Measurements from ENCODE around the gene PGLYRP3.

The PGLYRP3 gene

DNA sequence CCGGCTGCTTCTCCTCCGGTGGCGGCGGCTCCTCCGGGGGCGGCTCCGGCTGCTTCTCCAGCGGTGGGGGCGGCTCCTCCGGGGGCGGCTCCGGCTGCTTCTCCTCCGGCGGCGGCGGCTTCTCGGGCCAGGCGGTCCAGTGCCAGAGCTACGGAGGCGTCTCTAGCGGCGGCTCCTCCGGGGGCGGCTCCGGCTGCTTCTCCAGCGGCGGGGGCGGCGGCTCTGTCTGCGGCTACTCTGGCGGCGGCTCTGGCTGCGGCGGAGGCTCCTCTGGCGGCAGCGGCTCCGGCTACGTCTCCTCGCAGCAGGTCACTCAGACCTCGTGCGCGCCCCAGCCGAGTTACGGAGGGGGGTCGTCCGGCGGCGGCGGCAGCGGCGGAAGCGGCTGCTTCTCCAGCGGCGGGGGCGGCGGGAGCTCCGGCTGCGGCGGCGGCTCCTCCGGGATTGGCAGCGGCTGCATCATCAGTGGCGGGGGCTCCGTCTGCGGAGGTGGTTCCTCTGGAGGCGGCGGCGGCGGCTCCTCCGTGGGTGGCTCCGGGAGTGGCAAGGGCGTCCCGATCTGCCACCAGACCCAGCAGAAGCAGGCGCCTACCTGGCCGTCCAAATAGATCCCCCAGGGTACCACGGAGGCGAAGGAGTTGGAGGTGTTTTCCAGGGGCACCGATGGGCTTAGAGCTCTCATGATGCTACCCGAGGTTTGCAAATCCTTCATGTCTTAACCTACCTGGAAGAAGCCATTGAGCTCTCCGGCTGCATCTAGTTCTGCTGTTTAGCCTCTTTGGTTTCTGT lies 51.3 kb downstream of the PGLYRP3 start:
- Mint-ChIP-seq H3K36me3 (no peaks in the 10 kb centered on the region), H3K27me3 (peaks cover 49% of the 10 kb centered on the region), H3K27ac (no peak overlapping the region), H3K9me3 (no peaks in the 10 kb centered on the region), H3K4me1 (peaks cover 27% of the 10 kb centered on the region), H3K4me3 (peak overlapping the region; percentile 82)

DNA sequence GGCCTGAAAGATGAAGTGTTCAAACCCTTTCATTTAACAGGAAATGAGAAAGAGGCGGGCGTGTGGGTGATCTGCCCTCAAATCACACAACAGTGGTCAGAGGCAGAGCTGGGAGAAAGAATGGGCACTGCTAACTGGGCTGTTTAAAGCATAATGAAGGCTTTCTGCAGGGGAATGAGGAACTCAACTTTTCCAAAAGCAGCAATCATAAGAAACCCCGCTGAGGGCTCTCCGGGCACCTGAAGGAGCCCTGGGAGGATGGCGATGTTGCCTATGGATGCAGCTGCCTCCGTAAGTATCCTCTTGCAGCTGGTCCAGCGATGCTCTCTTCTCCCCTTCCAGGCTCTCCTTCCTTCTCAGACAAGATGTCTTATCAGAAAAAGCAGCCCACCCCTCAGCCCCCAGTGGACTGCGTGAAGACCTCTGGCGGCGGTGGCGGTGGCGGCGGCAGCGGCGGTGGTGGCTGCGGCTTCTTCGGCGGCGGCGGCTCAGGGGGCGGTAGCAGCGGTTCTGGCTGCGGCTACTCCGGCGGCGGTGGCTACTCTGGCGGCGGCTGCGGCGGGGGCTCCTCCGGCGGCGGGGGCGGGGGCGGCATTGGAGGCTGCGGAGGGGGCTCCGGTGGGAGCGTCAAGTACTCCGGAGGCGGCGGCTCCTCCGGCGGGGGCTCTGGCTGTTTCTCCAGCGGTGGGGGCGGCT lies 52.0 kb downstream of the PGLYRP3 start:
- peaks cover 44% of the 10 kb centered on the region for H3K27me3 Mint-ChIP-seq
- H3K36me3 Mint-ChIP-seq: no peaks in the 10 kb centered on the region
- no peak overlapping the region for H3K27ac Mint-ChIP-seq
- peaks cover 27% of the 10 kb centered on the region for H3K4me1 Mint-ChIP-seq
- no peaks in the 10 kb centered on the region for H3K9me3 Mint-ChIP-seq
- H3K4me3 Mint-ChIP-seq: peak overlapping the region; percentile 83

DNA sequence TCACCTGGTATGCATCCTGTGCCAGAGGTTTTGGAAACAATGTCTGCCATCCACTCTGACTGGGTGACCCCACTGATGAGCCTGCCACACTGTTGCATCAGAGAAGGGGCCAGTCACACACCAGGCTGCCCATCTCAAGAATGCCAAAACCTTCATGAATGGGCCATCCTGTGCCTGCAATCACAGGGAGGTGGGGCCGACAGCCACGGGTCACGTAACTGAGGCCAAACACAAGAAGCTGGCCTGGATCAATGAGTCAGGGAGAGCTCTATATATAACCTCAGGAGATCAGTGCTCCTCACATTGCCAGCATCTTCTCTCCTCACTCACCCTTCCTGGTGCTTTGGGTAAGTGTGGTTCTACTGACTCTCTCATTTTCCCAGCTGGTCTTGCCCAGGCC lies 53.4 kb downstream of the PGLYRP3 start, which contains the start of gene LORICRIN:
Gene LORICRIN (plus strand): TSS at position 301 of the 400 bp plus-strand sequence. CDS start 1,263 bp downstream, outside the sequence.
- H3K9me3 Mint-ChIP-seq: no peaks in the 10 kb centered on the region
- peak within 1 kb of the TSS; percentile 83 for H3K4me3 Mint-ChIP-seq
- H3K27me3 Mint-ChIP-seq: peaks cover 36% of the 10 kb centered on the region
- no peaks in the 10 kb centered on the region for H3K36me3 Mint-ChIP-seq
- no peak within 1 kb of the TSS for H3K27ac Mint-ChIP-seq
- peaks cover 27% of the 10 kb centered on the region for H3K4me1 Mint-ChIP-seq

DNA sequence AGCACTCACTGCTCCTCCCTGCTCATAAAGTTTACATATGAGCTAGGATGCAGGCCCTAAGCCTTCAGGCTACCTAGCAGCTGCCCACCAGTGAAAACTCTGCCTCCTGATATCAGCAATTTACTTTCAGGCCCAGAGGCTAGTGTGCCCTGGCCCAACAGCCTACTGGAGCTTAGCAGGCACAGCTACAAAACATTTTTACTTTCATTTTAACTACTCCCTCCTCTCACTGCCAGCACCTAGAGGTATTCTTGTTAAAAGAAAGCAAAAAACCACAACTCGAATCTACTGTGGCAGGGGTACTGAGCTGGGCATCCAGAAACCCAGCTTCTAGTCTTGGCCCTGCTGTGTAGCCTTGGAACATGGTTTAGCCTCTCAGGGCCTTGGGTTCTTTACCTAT lies 59.1 kb downstream of the PGLYRP3 start:
- Mint-ChIP-seq H3K36me3 (no peaks in the 10 kb centered on the region), H3K4me3 (no peak overlapping the region), H3K4me1 (no peaks in the 10 kb centered on the region), H3K9me3 (no peaks in the 10 kb centered on the region), H3K27ac (no peak overlapping the region), H3K27me3 (peaks cover 19% of the 10 kb centered on the region)

DNA sequence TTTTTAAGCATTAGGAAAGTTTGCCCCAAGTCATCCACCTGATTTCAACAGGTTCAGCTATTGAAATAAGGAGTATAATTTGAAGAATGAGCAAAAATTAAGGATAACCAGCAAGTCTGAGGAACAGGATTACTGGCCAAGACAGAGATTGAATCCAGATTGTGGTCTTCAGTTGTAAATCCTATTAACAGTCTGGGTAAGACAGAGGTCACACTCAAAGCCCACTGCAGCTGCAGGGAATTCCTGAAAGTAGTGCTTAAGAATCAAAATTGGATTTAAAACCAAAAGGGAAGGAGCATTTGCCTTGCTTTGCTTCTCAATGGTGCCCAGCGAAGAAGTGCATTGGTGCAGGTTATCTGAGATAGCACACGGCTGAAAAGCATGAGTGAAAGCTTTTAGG lies 59.7 kb downstream of the PGLYRP3 start:
- H3K27me3 Mint-ChIP-seq: peaks cover 18% of the 10 kb centered on the region
- H3K36me3 Mint-ChIP-seq: no peaks in the 10 kb centered on the region
- H3K4me3 Mint-ChIP-seq: no peak overlapping the region
- H3K9me3 Mint-ChIP-seq: no peaks in the 10 kb centered on the region
- no peak overlapping the region for H3K27ac Mint-ChIP-seq
- H3K4me1 Mint-ChIP-seq: no peaks in the 10 kb centered on the region

DNA sequence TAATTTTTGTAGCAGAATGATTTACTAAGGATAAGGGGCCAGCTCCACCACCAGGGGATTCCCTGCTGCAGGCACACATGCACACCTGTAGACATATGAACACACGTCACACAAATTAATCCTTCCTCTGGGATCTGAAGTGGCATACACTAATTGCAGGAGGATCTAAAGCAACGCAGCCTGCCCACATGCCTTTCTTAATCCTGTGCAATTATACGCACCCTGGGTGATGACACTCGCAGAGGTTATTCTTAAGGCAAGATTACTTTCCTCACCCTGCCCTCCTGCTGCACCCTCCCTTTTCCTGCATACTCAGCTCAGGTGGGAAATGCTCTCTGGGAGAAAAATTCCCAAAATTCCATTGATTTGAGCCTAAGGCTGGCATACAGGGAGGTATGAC lies 60.8 kb downstream of the PGLYRP3 start:
- H3K4me1 Mint-ChIP-seq: no peaks in the 10 kb centered on the region
- H3K4me3 Mint-ChIP-seq: no peak overlapping the region
- H3K27me3 Mint-ChIP-seq: peaks cover 23% of the 10 kb centered on the region
- no peaks in the 10 kb centered on the region for H3K9me3 Mint-ChIP-seq
- H3K36me3 Mint-ChIP-seq: no peaks in the 10 kb centered on the region
- H3K27ac Mint-ChIP-seq: no peak overlapping the region

DNA sequence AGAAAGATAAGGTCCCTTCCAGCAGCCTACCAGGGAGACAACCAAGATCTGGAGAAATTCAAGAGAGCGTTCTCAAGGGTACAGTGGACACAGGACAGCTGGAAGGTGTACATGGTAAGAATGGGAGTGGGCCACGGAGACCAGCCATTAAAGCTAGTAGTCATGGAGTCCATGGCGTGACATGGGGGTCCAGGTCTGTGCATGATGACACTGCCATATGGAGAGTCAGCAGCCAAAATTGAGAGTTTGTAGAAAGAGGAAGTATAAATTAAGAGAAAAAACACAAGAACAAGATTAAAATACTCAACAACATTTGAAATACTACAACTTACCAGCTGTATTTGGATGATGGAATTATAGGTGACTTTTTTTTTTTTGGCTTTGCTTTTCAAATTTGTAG lies 61.2 kb downstream of the PGLYRP3 start:
- Mint-ChIP-seq H3K4me3 (no peak overlapping the region), H3K27me3 (peaks cover 24% of the 10 kb centered on the region), H3K27ac (no peak overlapping the region), H3K9me3 (no peaks in the 10 kb centered on the region), H3K4me1 (no peaks in the 10 kb centered on the region), H3K36me3 (no peaks in the 10 kb centered on the region)

DNA sequence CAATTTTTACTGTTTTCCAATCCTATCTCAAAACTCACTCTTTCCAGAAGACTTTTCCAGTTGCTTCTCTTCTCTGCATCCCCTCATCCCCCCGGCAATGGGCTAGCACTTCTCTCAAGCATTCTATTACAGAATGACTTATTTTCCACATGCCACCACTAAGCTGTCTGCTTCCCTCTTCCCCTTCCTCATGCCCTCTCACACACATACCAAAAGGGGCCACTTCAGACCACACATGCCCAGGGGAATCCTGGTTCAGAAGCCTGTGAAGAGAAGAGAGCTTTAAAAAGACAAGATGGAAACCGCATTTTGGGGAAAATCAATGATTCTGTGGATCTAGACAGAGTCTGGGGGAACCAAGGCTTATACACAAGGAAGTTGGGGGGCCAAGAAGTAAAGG lies 61.7 kb downstream of the PGLYRP3 start:
- Mint-ChIP-seq H3K4me1 (no peaks in the 10 kb centered on the region), H3K9me3 (no peaks in the 10 kb centered on the region), H3K4me3 (no peak overlapping the region), H3K27me3 (peaks cover 29% of the 10 kb centered on the region), H3K27ac (no peak overlapping the region), H3K36me3 (no peaks in the 10 kb centered on the region)

DNA sequence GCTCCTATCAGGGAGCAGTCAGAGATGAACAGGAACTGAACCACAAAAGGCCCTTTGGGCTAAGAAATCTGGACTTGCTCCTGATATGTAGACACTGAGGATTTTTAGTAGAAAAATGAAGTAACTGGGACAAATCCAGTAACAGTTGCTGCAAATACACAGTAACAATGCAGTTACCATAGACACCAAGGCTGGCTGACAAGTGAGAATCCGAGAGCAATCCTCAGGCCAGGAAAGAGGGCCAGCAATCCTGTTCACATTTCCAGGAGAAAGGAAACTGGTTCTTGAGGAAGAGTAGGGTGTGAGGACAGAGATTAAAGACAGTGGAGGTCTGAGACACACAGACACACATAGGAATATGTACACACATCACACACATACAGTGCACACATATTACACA lies 62.6 kb downstream of the PGLYRP3 start:
- Mint-ChIP-seq H3K36me3 (no peaks in the 10 kb centered on the region), H3K4me3 (no peak overlapping the region), H3K27me3 (peaks cover 30% of the 10 kb centered on the region), H3K27ac (no peak overlapping the region), H3K9me3 (no peaks in the 10 kb centered on the region), H3K4me1 (no peaks in the 10 kb centered on the region)

DNA sequence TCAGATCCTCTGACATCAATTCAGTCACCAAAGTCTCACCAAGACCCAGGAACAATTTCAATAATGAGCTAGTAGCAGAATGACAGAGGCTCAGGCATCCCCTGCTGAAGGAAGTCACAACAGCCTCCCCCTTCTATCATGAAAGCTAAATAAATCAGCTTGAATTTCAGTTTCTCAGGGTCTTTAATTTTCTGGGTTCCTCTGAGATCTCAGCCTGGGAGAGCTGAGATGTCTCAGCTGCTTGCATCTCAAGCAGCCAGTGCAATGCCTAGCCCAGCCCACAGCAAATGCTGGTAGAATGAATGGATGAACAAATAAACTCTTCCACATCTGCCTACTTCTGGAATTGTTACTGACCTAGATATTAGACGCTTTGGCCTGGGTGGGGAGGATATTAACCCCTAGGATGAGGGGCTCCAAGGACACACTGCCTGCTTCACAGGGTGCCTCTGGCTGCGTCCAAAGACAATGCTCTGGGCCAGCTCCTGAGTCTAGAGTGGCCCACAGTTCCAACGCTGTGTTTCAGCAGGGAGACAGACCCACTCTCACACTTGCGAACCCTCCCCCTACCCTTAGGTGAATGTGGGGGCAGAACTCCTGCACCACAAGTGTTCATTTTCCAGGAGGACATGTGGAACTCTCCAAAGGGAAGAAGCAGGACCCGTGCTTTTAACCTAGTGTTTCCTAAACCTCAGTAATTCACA lies 64.4 kb downstream of the PGLYRP3 start:
- Mint-ChIP-seq H3K36me3 (no peaks in the 10 kb centered on the region), H3K27me3 (peaks cover 26% of the 10 kb centered on the region), H3K4me1 (no peaks in the 10 kb centered on the region), H3K27ac (no peak overlapping the region), H3K4me3 (no peak overlapping the region), H3K9me3 (no peaks in the 10 kb centered on the region)
